Brain microvascular endothelial cell (primary cell): ENCODE results near the gene GPR137.

Experiments
- DNase-seq: peaks from one replicate; pipeline ENCODE4 v3.0.0-alpha.2; 2020
- H3K27ac ChIP-seq: fragments of 250-450 bp; sonication (Bioruptor Pico); 2 replicates; pipeline ENCODE4 v1.5.1; 2020; ENCODE audit warnings: mild to moderate bottlenecking, moderate library complexity
- H3K27me3 ChIP-seq: fragments of 250-450 bp; sonication (Bioruptor Pico); replicated peaks from 2 replicates; pipeline ENCODE4 v1.5.1; 2020; ENCODE audit warnings: mild to moderate bottlenecking
- H3K36me3 ChIP-seq: fragments of 250-450 bp; sonication (Bioruptor Pico); replicated peaks from 2 replicates; pipeline ENCODE4 v1.5.1; 2020; ENCODE audit warnings: mild to moderate bottlenecking
- H3K4me3 ChIP-seq: 2 replicates; pipeline ENCODE4 v1.5.1; 2011; ENCODE audit warnings: low read depth, mild to moderate bottlenecking, control low read depth, low read length, moderate library complexity
- CTCF ChIP-seq: IDR thresholded peaks from 2 replicates; pipeline ENCODE4 v1.5.1; 2011; ENCODE audit warnings: low read depth, mild to moderate bottlenecking, moderate library complexity, low read length, control low read depth, inconsistent platforms; ENCODE audit errors: missing control alignments
- in situ Hi-C: cut with HindIII; loops from 2 replicates; pipeline ENCODE4 v1.10.0; 2017; ENCODE audit warnings: low sequenced_read_pairs, low pct_ligation_motif_present

GPR137 gene

GRCh38 chr11:64295760-64296159, 10.1 kb downstream of the GPR137 start:
- no peak overlapping the region for H3K4me3 ChIP-seq

GRCh38 chr11:64296236-64296635, 10.6 kb downstream of the GPR137 start:
- Histone ChIP-seq H3K27me3 (peaks cover 81% of the 10 kb centered on the region), H3K27ac (no peak overlapping the region), H3K36me3 (no peaks in the 10 kb centered on the region), H3K4me3 (no peak overlapping the region)
- TF ChIP-seq CTCF, result no peak
- DNase-seq, result no peak
- in situ Hi-C loops, result no loop called here

More at GRCh38 chr11:64295760-64296159, 10.1 kb downstream of the GPR137 start:
- Histone ChIP-seq H3K27me3 (peaks cover 86% of the 10 kb centered on the region), H3K27ac (no peak overlapping the region), H3K36me3 (no peaks in the 10 kb centered on the region)
- DNase-seq, result no peak
- in situ Hi-C loops, result no loop called here
- TF ChIP-seq CTCF, result no peak

GRCh38 chr11:64296830-64297698, 11.4 kb downstream of the GPR137 start:
- H3K27me3 ChIP-seq, result peaks cover 73% of the 10 kb centered on the region
- no peak overlapping the region for H3K4me3 ChIP-seq
- in situ Hi-C loops, result no loop called here
- no peaks in the 10 kb centered on the region for H3K36me3 ChIP-seq
- H3K27ac ChIP-seq, result no peak overlapping the region
- DNase-seq, result no peak
- TF ChIP-seq CTCF, result no peak

- in situ Hi-C loops, result no loop called here
- no peak for TF ChIP-seq CTCF
- Histone ChIP-seq H3K27me3 (peaks cover 65% of the 10 kb centered on the region), H3K27ac (no peak overlapping the region), H3K4me3 (no peak overlapping the region), H3K36me3 (no peaks in the 10 kb centered on the region)
- DNase-seq, result no peak
Observed at GRCh38 chr11:64297699-64298358, 12.2 kb downstream of the GPR137 start.

GRCh38 chr11:64298966-64299846, 13.6 kb downstream of the GPR137 start:
- in situ Hi-C loops, result no loop called here
- no peak for TF ChIP-seq CTCF
- no peak for DNase-seq
- H3K27ac ChIP-seq, result no peak overlapping the region
- H3K4me3 ChIP-seq, result no peak overlapping the region
- H3K36me3 ChIP-seq, result no peaks in the 10 kb centered on the region
- H3K27me3 ChIP-seq, result peaks cover 53% of the 10 kb centered on the region
